Glutamatergic neuron (in vitro differentiated cells): ENCODE data around the gene UGT8. TPM values are rescaled to one million over a fixed set of nuclear protein-coding genes. Genes with fewer than 3 reads are reported as not detected.

Experiments used
- DNase-seq: peaks from one replicate; pipeline ENCODE4 v3.0.0; 2022
- H3K27ac Mint-ChIP-seq: one replicate; pipeline ENCODE4 v1.8.0; 2020; ENCODE audit warnings: mild to moderate bottlenecking, mixed read lengths, inconsistent platforms; ENCODE audit not compliant: unreplicated experiment
- H3K27me3 Mint-ChIP-seq: one replicate; pipeline ENCODE4 v1.8.0; 2020; ENCODE audit warnings: mild to moderate bottlenecking, moderate library complexity, mixed read lengths, inconsistent platforms; ENCODE audit not compliant: unreplicated experiment
- H3K36me3 Mint-ChIP-seq: one replicate; pipeline ENCODE4 v1.8.0; 2020; ENCODE audit warnings: mild to moderate bottlenecking, mixed read lengths, inconsistent platforms; ENCODE audit not compliant: unreplicated experiment
- H3K4me1 Mint-ChIP-seq: one replicate; pipeline ENCODE4 v1.8.0; 2020; ENCODE audit warnings: mild to moderate bottlenecking, low read depth, mixed read lengths, inconsistent platforms; ENCODE audit not compliant: unreplicated experiment
- H3K4me3 Mint-ChIP-seq: one replicate; pipeline ENCODE4 v1.8.0; 2020; ENCODE audit warnings: mild to moderate bottlenecking, mixed read lengths, inconsistent platforms; ENCODE audit not compliant: unreplicated experiment
- H3K9me3 Mint-ChIP-seq: one replicate; pipeline ENCODE4 v1.8.0; 2020; ENCODE audit warnings: mild to moderate bottlenecking, moderate library complexity, mixed read lengths, inconsistent platforms; ENCODE audit not compliant: unreplicated experiment
- CTCF ChIP-seq: fragments of 200-600 bp; sonication (generic); IDR thresholded peaks from one replicate; pipeline ENCODE4 v1.5.0; 2021; ENCODE audit not compliant: partially characterized antibody, unreplicated experiment
- total RNA-seq: library from RNA; stranded (reverse); fragmentation: NEBNext Ultra II Directional; extraction: Animal tissue kit (Norgen Biotek cat#: 25700); gene quantifications from one replicate; pipeline ENCODE4 v1.2.1, GENCODE V29; 2021; ENCODE audit not compliant: unreplicated experiment

The UGT8 gene
- total RNA-seq, 1 donor from 2014 or later, result 0.98 TPM

- Mint-ChIP-seq H3K4me1 (no peaks in the 10 kb centered on the region), H3K27ac (no peak overlapping the region), H3K36me3 (peaks cover 8% of the 10 kb centered on the region), H3K4me3 (peak overlapping the region; percentile 96), H3K27me3 (peaks cover 2% of the 10 kb centered on the region), H3K9me3 (no peaks in the 10 kb centered on the region)
- TF ChIP-seq CTCF, result no peak
- DNase-seq, result no peak
These were observed 1.4 kb downstream of the UGT8 start for GRCh38 chr4:114599903-114600552.

GRCh38 chr4:114600672-114601071 lies 2.1 kb downstream of the UGT8 start:
- no peak overlapping the region for H3K4me3 Mint-ChIP-seq
- H3K9me3 Mint-ChIP-seq, result no peaks in the 10 kb centered on the region
- H3K27me3 Mint-ChIP-seq, result peaks cover 2% of the 10 kb centered on the region
- TF ChIP-seq CTCF, result no peak
- no peaks in the 10 kb centered on the region for H3K4me1 Mint-ChIP-seq
- no peak for DNase-seq
- peaks cover 1% of the 10 kb centered on the region for H3K36me3 Mint-ChIP-seq
- no peak overlapping the region for H3K27ac Mint-ChIP-seq

- H3K4me1 Mint-ChIP-seq, result no peaks in the 10 kb centered on the region
- no peak for DNase-seq
- no peak for TF ChIP-seq CTCF
- H3K4me3 Mint-ChIP-seq, result no peak overlapping the region
- H3K36me3 Mint-ChIP-seq, result no peaks in the 10 kb centered on the region
- H3K27ac Mint-ChIP-seq, result no peak overlapping the region
- peaks cover 2% of the 10 kb centered on the region for H3K27me3 Mint-ChIP-seq
- H3K9me3 Mint-ChIP-seq, result no peaks in the 10 kb centered on the region
These were observed 2.9 kb downstream of the UGT8 start for GRCh38 chr4:114601304-114602052.

- Mint-ChIP-seq H3K36me3 (no peaks in the 10 kb centered on the region), H3K9me3 (no peaks in the 10 kb centered on the region), H3K27ac (no peak overlapping the region), H3K4me1 (no peaks in the 10 kb centered on the region), H3K4me3 (no peak overlapping the region), H3K27me3 (no peaks in the 10 kb centered on the region)
- no peak for TF ChIP-seq CTCF
- DNase-seq, result no peak
These were observed 4.9 kb downstream of the UGT8 start for GRCh38 chr4:114603497-114603896.

GRCh38 chr4:114606245-114606644 lies 7.6 kb downstream of the UGT8 start:
- no peaks in the 10 kb centered on the region for H3K27me3 Mint-ChIP-seq
- no peak for DNase-seq
- no peak overlapping the region for H3K4me3 Mint-ChIP-seq
- no peaks in the 10 kb centered on the region for H3K9me3 Mint-ChIP-seq
- no peaks in the 10 kb centered on the region for H3K4me1 Mint-ChIP-seq
- no peaks in the 10 kb centered on the region for H3K36me3 Mint-ChIP-seq
- no peak overlapping the region for H3K27ac Mint-ChIP-seq
- TF ChIP-seq CTCF, result no peak
